Activated B cell treated with CpG ODN at 0.5 μM for 24 hours (primary cell): ENCODE results near the gene GCSH. TPM values are rescaled to one million over a fixed set of nuclear protein-coding genes. Genes with fewer than 3 reads are reported as not detected.

Experiments
- ATAC-seq: fragments of 200-7000 bp; cut with Tn5 transposase; one replicate; pipeline ENCODE4 v1.10.0; 2021; ENCODE audit warnings: low read depth, mild to moderate bottlenecking, moderate library complexity
- CTCF ChIA-PET: fragments of 350-600 bp; sonication (Branson Sonifier 250); formaldehyde crosslinking; loops from one replicate; lab custom pipeline; 2021; ENCODE audit warnings: antibody characterized with exemption; lab: Charles Lee
- POLR2A ChIA-PET: fragments of 350-600 bp; sonication (Branson Sonifier 250); formaldehyde crosslinking; loops from one replicate; lab custom pipeline; 2021; ENCODE audit warnings: antibody characterized with exemption; lab: Charles Lee
- DNase-seq: peaks from one replicate; pipeline ENCODE4 v3.0.0; 2022
- H3K27ac Mint-ChIP-seq: one replicate; pipeline ENCODE4 v1.8.0; 2020; ENCODE audit warnings: mixed read lengths
- H3K27me3 Mint-ChIP-seq: one replicate; pipeline ENCODE4 v1.8.0; 2021; ENCODE audit warnings: mixed read lengths
- H3K36me3 Mint-ChIP-seq: one replicate; pipeline ENCODE4 v1.8.0; 2021; ENCODE audit warnings: low read depth, mixed read lengths
- H3K4me1 Mint-ChIP-seq: one replicate; pipeline ENCODE4 v1.8.0; 2021; ENCODE audit warnings: mixed read lengths
- H3K4me3 Mint-ChIP-seq: one replicate; pipeline ENCODE4 v1.8.0; 2020; ENCODE audit warnings: mild to moderate bottlenecking, mixed read lengths
- H3K9me3 Mint-ChIP-seq: one replicate; pipeline ENCODE4 v1.8.0; 2020; ENCODE audit warnings: mixed read lengths
- CTCF ChIP-seq: fragments of 200-600 bp; IDR thresholded peaks from one replicate; pipeline ENCODE4 v1.8.0; 2022; ENCODE audit warnings: antibody characterized with exemption, mild to moderate bottlenecking
- intact Hi-C: fragments of 100-400 bp; cut with micrococcal nuclease; formaldehyde crosslinking; loops from one replicate; pipeline ENCODE4 v1.15.1; 2024
- total RNA-seq: library from RNA; stranded (reverse); gene quantifications from 2 replicates; pipeline ENCODE4 v1.2.3, GENCODE V29; 2022

The GCSH gene
- total RNA-seq, 1 donor from 2014 or later, result 8.8 TPM

GRCh38 chr16:81138831-81139557 lies 42.8 kb upstream of the GCSH start:
- ChIA-PET POLR2A (no interaction called here), CTCF (no interaction called here)
- no peaks in the 10 kb centered on the region for H3K36me3 Mint-ChIP-seq
- intact Hi-C loops, result no loop called here
- H3K9me3 Mint-ChIP-seq, result no peaks in the 10 kb centered on the region
- H3K27me3 Mint-ChIP-seq, result peaks cover 3% of the 10 kb centered on the region
- ATAC-seq, result no peak
- TF ChIP-seq CTCF, result no peak
- H3K4me3 Mint-ChIP-seq, result no peak overlapping the region
- DNase-seq, result no peak
- no peak overlapping the region for H3K27ac Mint-ChIP-seq
- no peaks in the 10 kb centered on the region for H3K4me1 Mint-ChIP-seq

GRCh38 chr16:81137754-81138153 lies 41.6 kb upstream of the GCSH start:
- H3K36me3 Mint-ChIP-seq, result no peaks in the 10 kb centered on the region
- DNase-seq (no peak), ATAC-seq (no peak)
- intact Hi-C loops, result no loop called here
- ChIA-PET POLR2A (no interaction called here), CTCF (no interaction called here)
- H3K27me3 Mint-ChIP-seq, result peaks cover 2% of the 10 kb centered on the region
- H3K4me1 Mint-ChIP-seq, result no peaks in the 10 kb centered on the region
- no peak overlapping the region for H3K4me3 Mint-ChIP-seq
- H3K9me3 Mint-ChIP-seq, result no peaks in the 10 kb centered on the region
- no peak for TF ChIP-seq CTCF
- H3K27ac Mint-ChIP-seq, result no peak overlapping the region

GRCh38 chr16:81136390-81137335 lies 40.5 kb upstream of the GCSH start:
- CTCF ChIA-PET, result no interaction called here
- no peak for TF ChIP-seq CTCF
- H3K4me3 Mint-ChIP-seq, result no peak overlapping the region
- intact Hi-C loops, result no loop called here
- no peaks in the 10 kb centered on the region for H3K4me1 Mint-ChIP-seq
- H3K36me3 Mint-ChIP-seq, result no peaks in the 10 kb centered on the region
- H3K27me3 Mint-ChIP-seq, result peaks cover 4% of the 10 kb centered on the region
- ATAC-seq (no peak), DNase-seq (no peak)
- no peak overlapping the region for H3K27ac Mint-ChIP-seq
- POLR2A ChIA-PET, result no interaction called here
- H3K9me3 Mint-ChIP-seq, result no peaks in the 10 kb centered on the region

GRCh38 chr16:81130126-81130525 lies 33.9 kb upstream of the GCSH start:
- CTCF ChIA-PET, result no interaction called here
- DNase-seq (no peak), ATAC-seq (no peak)
- no peak for TF ChIP-seq CTCF
- Mint-ChIP-seq H3K9me3 (no peaks in the 10 kb centered on the region), H3K36me3 (no peaks in the 10 kb centered on the region), H3K27me3 (peaks cover 4% of the 10 kb centered on the region), H3K4me1 (no peaks in the 10 kb centered on the region), H3K4me3 (no peak overlapping the region), H3K27ac (no peak overlapping the region)
- intact Hi-C loops, result no loop called here
- POLR2A ChIA-PET, result no interaction called here
